ENCODE data around the gene GBA2. TPM values are rescaled to one million over a fixed set of nuclear protein-coding genes. Genes with fewer than 3 reads are reported as not detected.

The GBA2 gene
- total and polyA plus RNA-seq, 2 experiments from 2014 or later: 20.3 to 27.6 TPM

DNA sequence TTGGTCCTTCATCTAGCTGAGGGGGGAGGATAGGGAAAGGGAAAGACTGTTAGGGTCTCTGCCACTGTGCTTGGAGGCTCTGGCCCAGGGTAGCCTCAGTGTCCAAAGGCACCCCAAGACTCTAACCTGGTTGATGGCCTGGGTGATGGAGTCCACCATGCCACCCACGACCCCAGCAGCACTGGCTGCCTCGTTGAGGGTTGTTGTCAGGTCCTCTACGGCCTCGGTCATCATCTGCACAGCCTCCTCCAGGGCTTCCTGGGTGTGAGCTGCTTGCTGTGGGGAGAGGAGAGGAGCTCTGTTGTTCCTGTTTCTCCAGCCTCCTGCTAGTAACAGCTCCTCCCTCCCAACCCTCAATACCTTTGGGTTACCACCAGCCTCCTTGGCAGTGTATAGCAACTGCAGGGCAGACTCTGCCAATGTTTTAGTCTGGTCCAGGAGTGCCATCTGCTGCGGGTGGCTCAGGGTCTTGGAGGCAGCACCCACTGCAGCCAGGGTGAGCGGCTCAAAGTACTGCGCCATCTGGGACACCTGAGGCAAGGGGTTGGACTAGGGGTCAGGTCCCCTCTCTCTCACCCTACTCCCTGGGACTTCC, 43.1 kb downstream of the GBA2 start:
- H4K20me1 ChIP-seq (ENCODE audit: insufficient read depth): no peaks in the 10 kb centered on the region
- H2AFZ ChIP-seq: no peak overlapping the region
- H3K9ac ChIP-seq: no peak overlapping the region
- H3K36me3 ChIP-seq (ENCODE audit: low read depth): peaks cover 93% of the 10 kb centered on the region
- DNase-seq: no peak
- no peaks in the 10 kb centered on the region for H3K27me3 ChIP-seq (replicated peaks; ENCODE audit: insufficient read depth)
- no peaks in the 10 kb centered on the region for H3K9me3 ChIP-seq (ENCODE audit: low read depth)
- H3K4me2 ChIP-seq (ENCODE audit: unreplicated experiment): no peak overlapping the region
- H3K27ac ChIP-seq: no peak overlapping the region
- no peaks in the 10 kb centered on the region for H3K4me1 ChIP-seq (ENCODE audit: insufficient read depth)
- peaks cover 58% of the 10 kb centered on the region for H3K79me2 ChIP-seq (ENCODE audit: insufficient read depth)
- in situ Hi-C loops (cut with MboI): loop anchor here (25.0 kb wide), 1 partner anchor 94 kb away; the partner anchor contains the start of genes CD72 and TESK1
- H3K4me3 ChIP-seq: no peak overlapping the region
- 91 to 94% methylated on average over 7 of the region's 7 CpGs for WGBS, 2 experiments (ENCODE audit: low coverage in 1 of 2, low lambda C conversion rate in 2 of 2, missing lambda C conversion rate in 2 of 2)
- TF ChIP-seq EZH2phosphoT487 (IDR thresholded peaks at IDR 0.05; ENCODE audit: insufficient read depth, low read depth) (no peak), EZH2 (IDR thresholded peaks at IDR 0.05; ENCODE audit: insufficient read depth, poor library complexity, severe bottlenecking) (no peak)
- no peaks in the 10 kb centered on the region for H3K9me2 ChIP-seq (ENCODE audit: insufficient read depth)
- H3F3A ChIP-seq (ENCODE audit: insufficient read depth): peaks cover 76% of the 10 kb centered on the region

GRCh38 chr9:35705372-35705771, 43.7 kb downstream of the GBA2 start:
- Histone ChIP-seq H3K9me2 (ENCODE audit: insufficient read depth) (no peaks in the 10 kb centered on the region), H4K20me1 (ENCODE audit: insufficient read depth) (no peaks in the 10 kb centered on the region)

GRCh38 chr9:35703906-35704672, 44.9 kb downstream of the GBA2 start:
- H3K4me2 ChIP-seq (ENCODE audit: unreplicated experiment): no peak overlapping the region
- H3K36me3 ChIP-seq (ENCODE audit: low read depth): peaks cover 97% of the 10 kb centered on the region
- H3K9me2 ChIP-seq (ENCODE audit: insufficient read depth): no peaks in the 10 kb centered on the region
- H3K9me3 ChIP-seq (ENCODE audit: low read depth): no peaks in the 10 kb centered on the region
- H2AFZ ChIP-seq: no peak overlapping the region
- H3F3A ChIP-seq (ENCODE audit: insufficient read depth): peaks cover 91% of the 10 kb centered on the region
- 88 to 91% methylated on average over 23 to 26 of the region's 26 CpGs for WGBS, 2 experiments (ENCODE audit: low coverage in 1 of 2, low lambda C conversion rate in 2 of 2, missing lambda C conversion rate in 2 of 2)
- H4K20me1 ChIP-seq (ENCODE audit: insufficient read depth): no peaks in the 10 kb centered on the region
- H3K27me3 ChIP-seq (replicated peaks; ENCODE audit: insufficient read depth): no peaks in the 10 kb centered on the region
- peaks cover 64% of the 10 kb centered on the region for H3K79me2 ChIP-seq (ENCODE audit: insufficient read depth)
- H3K4me1 ChIP-seq (ENCODE audit: insufficient read depth): no peaks in the 10 kb centered on the region
- H3K27ac ChIP-seq: no peak overlapping the region
- no peak overlapping the region for H3K4me3 ChIP-seq
- DNase-seq: no peak
- TF ChIP-seq EZH2phosphoT487 (IDR thresholded peaks at IDR 0.05; ENCODE audit: insufficient read depth, low read depth): no peak
- no peak overlapping the region for H3K9ac ChIP-seq
- in situ Hi-C loops (cut with MboI): loop anchor here (25.0 kb wide), 1 partner anchor 92 kb away; the partner anchor contains the start of genes CD72 and TESK1

More at GRCh38 chr9:35705372-35705771, 43.7 kb downstream of the GBA2 start:
- no peak overlapping the region for H3K4me3 ChIP-seq
- no peaks in the 10 kb centered on the region for H3K4me1 ChIP-seq (ENCODE audit: insufficient read depth)
- H3K36me3 ChIP-seq (ENCODE audit: low read depth): peaks cover 93% of the 10 kb centered on the region
- no peak overlapping the region for H3K27ac ChIP-seq
- H3K27me3 ChIP-seq (replicated peaks; ENCODE audit: insufficient read depth): no peaks in the 10 kb centered on the region
- H3K9ac ChIP-seq: no peak overlapping the region
- H3K4me2 ChIP-seq (ENCODE audit: unreplicated experiment): no peak overlapping the region
- H2AFZ ChIP-seq: no peak overlapping the region
- TF ChIP-seq EZH2phosphoT487 (IDR thresholded peaks at IDR 0.05; ENCODE audit: insufficient read depth, low read depth) (no peak), EZH2 (IDR thresholded peaks at IDR 0.05; ENCODE audit: insufficient read depth, poor library complexity, severe bottlenecking) (no peak)
- no peak for DNase-seq
- H3K79me2 ChIP-seq (ENCODE audit: insufficient read depth): peaks cover 64% of the 10 kb centered on the region
- H3K9me3 ChIP-seq (ENCODE audit: low read depth): no peaks in the 10 kb centered on the region
- 85 to 89% methylated on average over 8 of the region's 8 CpGs for WGBS, 2 experiments (ENCODE audit: low coverage in 1 of 2, low lambda C conversion rate in 2 of 2, missing lambda C conversion rate in 2 of 2)
- peaks cover 82% of the 10 kb centered on the region for H3F3A ChIP-seq (ENCODE audit: insufficient read depth)
- in situ Hi-C loops (cut with MboI): loop anchor here (25.0 kb wide), 1 partner anchor 93 kb away; the partner anchor contains the start of genes CD72 and TESK1

- DNase-seq: peak; percentile 21
- TF ChIP-seq EZH2phosphoT487 (IDR thresholded peaks at IDR 0.05; ENCODE audit: insufficient read depth, low read depth): no peak
- no peak for TF ChIP-seq EZH2 (IDR thresholded peaks at IDR 0.05; ENCODE audit: insufficient read depth, poor library complexity, severe bottlenecking)
Measured at GRCh38 chr9:35702696-35703095, 46.3 kb downstream of the GBA2 start.

More at GRCh38 chr9:35702696-35703095, 46.3 kb downstream of the GBA2 start:
- Histone ChIP-seq H3K4me2 (ENCODE audit: unreplicated experiment) (no peak overlapping the region), H3K79me2 (ENCODE audit: insufficient read depth) (peaks cover 50% of the 10 kb centered on the region), H3K4me1 (ENCODE audit: insufficient read depth) (no peaks in the 10 kb centered on the region), H3K9me2 (ENCODE audit: insufficient read depth) (no peaks in the 10 kb centered on the region), H3K36me3 (ENCODE audit: low read depth) (peaks cover 97% of the 10 kb centered on the region), H3K27me3 (replicated peaks; ENCODE audit: insufficient read depth) (no peaks in the 10 kb centered on the region), H3K9me3 (ENCODE audit: low read depth) (no peaks in the 10 kb centered on the region), H4K20me1 (ENCODE audit: insufficient read depth) (no peaks in the 10 kb centered on the region), H3F3A (ENCODE audit: insufficient read depth) (peaks cover 91% of the 10 kb centered on the region), H3K4me3 (no peak overlapping the region), H3K9ac (no peak overlapping the region), H3K27ac (no peak overlapping the region), H2AFZ (no peak overlapping the region)
- in situ Hi-C loops (cut with MboI): loop anchor here (25.0 kb wide), 1 partner anchor 90 kb away; the partner anchor contains the start of genes CD72 and TESK1
- WGBS, 2 experiments (ENCODE audit: low coverage in 1 of 2, low lambda C conversion rate in 2 of 2, missing lambda C conversion rate in 2 of 2): 97 to 98% methylated on average over 7 of the region's 7 CpGs

All from GM23248 (cell line).